Stimulated activated memory B cell treated with anti-CD40 and anti-IgM and Interleukin-4, amounts not matched to agents 10 μg/mL and 1 μg/mL and 100 μg/mL, for 72 hours (primary cell): Measurements from ENCODE around the gene MT1F.

Experiments
- ATAC-seq: fragments of 150-1000 bp; cut with Tn5 transposase; 2 replicates; pipeline ENCODE4 v1.10.0; 2021
- H3K27ac Mint-ChIP-seq: one replicate; pipeline ENCODE4 v1.8.0; 2022; ENCODE audit warnings: mild to moderate bottlenecking, mixed read lengths
- H3K27me3 Mint-ChIP-seq: one replicate; pipeline ENCODE4 v1.8.0; 2022; ENCODE audit warnings: mixed read lengths
- H3K36me3 Mint-ChIP-seq: one replicate; pipeline ENCODE4 v1.8.0; 2022; ENCODE audit warnings: mixed read lengths
- H3K4me1 Mint-ChIP-seq: one replicate; pipeline ENCODE4 v1.8.0; 2022; ENCODE audit warnings: mixed read lengths
- H3K4me3 Mint-ChIP-seq: one replicate; pipeline ENCODE4 v1.8.0; 2022; ENCODE audit warnings: mild to moderate bottlenecking, moderate library complexity, mixed read lengths
- H3K9me3 Mint-ChIP-seq: one replicate; pipeline ENCODE4 v1.8.0; 2022; ENCODE audit warnings: mixed read lengths

The MT1F gene

GRCh38 chr16:56684256-56684925 lies 26.6 kb downstream of the MT1F start:
- Mint-ChIP-seq H3K4me3 (no peak overlapping the region), H3K27ac (no peak overlapping the region), H3K27me3 (peaks cover 44% of the 10 kb centered on the region), H3K4me1 (peaks cover 16% of the 10 kb centered on the region), H3K36me3 (no peaks in the 10 kb centered on the region), H3K9me3 (peaks cover 3% of the 10 kb centered on the region)
- ATAC-seq: no peak

- Mint-ChIP-seq H3K4me1 (peaks cover 16% of the 10 kb centered on the region), H3K27ac (no peak overlapping the region), H3K36me3 (no peaks in the 10 kb centered on the region), H3K4me3 (no peak overlapping the region), H3K27me3 (peaks cover 50% of the 10 kb centered on the region), H3K9me3 (peaks cover 3% of the 10 kb centered on the region)
- no peak for ATAC-seq
These were observed 27.3 kb downstream of the MT1F start for GRCh38 chr16:56684926-56685590.

GRCh38 chr16:56686758-56687157 lies 29.0 kb downstream of the MT1F start:
- no peak for ATAC-seq
- Mint-ChIP-seq H3K36me3 (no peaks in the 10 kb centered on the region), H3K4me3 (no peak overlapping the region), H3K27ac (no peak overlapping the region), H3K4me1 (peaks cover 10% of the 10 kb centered on the region), H3K9me3 (peaks cover 8% of the 10 kb centered on the region), H3K27me3 (peaks cover 60% of the 10 kb centered on the region)

- H3K4me1 Mint-ChIP-seq: no peaks in the 10 kb centered on the region
- H3K27me3 Mint-ChIP-seq: peaks cover 56% of the 10 kb centered on the region
- no peaks in the 10 kb centered on the region for H3K36me3 Mint-ChIP-seq
- H3K27ac Mint-ChIP-seq: no peak overlapping the region
- ATAC-seq: no peak
- no peak overlapping the region for H3K4me3 Mint-ChIP-seq
- peaks cover 8% of the 10 kb centered on the region for H3K9me3 Mint-ChIP-seq
These were observed 31.0 kb downstream of the MT1F start for GRCh38 chr16:56688762-56689161.

DNA sequence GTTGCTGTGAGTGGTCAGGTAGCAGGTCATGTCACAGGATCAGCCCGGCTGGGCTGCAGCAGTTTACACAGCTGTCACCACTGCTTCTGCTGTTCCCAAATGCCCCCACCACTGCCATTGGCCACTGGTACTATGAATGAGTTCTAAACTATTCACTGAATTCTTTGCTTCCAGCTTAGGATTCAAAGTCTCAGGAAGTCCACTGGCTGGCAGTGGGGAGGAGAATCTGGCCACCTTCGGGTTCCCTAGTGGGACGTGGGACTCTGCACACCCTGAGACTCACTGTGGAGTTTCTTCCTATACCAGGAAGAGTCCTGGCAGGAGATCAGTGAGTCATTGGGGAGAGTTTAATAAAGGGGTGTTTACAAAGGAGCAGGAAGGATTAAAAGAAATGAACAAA lies 31.4 kb downstream of the MT1F start:
- no peaks in the 10 kb centered on the region for H3K4me1 Mint-ChIP-seq
- H3K27ac Mint-ChIP-seq: no peak overlapping the region

GRCh38 chr16:56690420-56691122 lies 32.8 kb downstream of the MT1F start:
- no peaks in the 10 kb centered on the region for H3K36me3 Mint-ChIP-seq
- peaks cover 8% of the 10 kb centered on the region for H3K9me3 Mint-ChIP-seq
- peaks cover 42% of the 10 kb centered on the region for H3K27me3 Mint-ChIP-seq
- no peak for ATAC-seq
- H3K4me3 Mint-ChIP-seq: no peak overlapping the region
- no peak overlapping the region for H3K27ac Mint-ChIP-seq
- no peaks in the 10 kb centered on the region for H3K4me1 Mint-ChIP-seq

More for the DNA sequence above, 31.4 kb downstream of the MT1F start:
- H3K27me3 Mint-ChIP-seq: peaks cover 52% of the 10 kb centered on the region
- no peak overlapping the region for H3K4me3 Mint-ChIP-seq
- H3K9me3 Mint-ChIP-seq: peaks cover 8% of the 10 kb centered on the region
- no peak for ATAC-seq
- no peaks in the 10 kb centered on the region for H3K36me3 Mint-ChIP-seq

- no peak for ATAC-seq
- Mint-ChIP-seq H3K4me1 (no peaks in the 10 kb centered on the region), H3K36me3 (no peaks in the 10 kb centered on the region), H3K9me3 (peaks cover 6% of the 10 kb centered on the region), H3K4me3 (no peak overlapping the region), H3K27ac (no peak overlapping the region), H3K27me3 (peaks cover 32% of the 10 kb centered on the region)
These were observed 34.1 kb downstream of the MT1F start for GRCh38 chr16:56691885-56692284.

GRCh38 chr16:56695246-56695645 lies 37.5 kb downstream of the MT1F start:
- Mint-ChIP-seq H3K4me3 (no peak overlapping the region), H3K9me3 (peaks cover 9% of the 10 kb centered on the region), H3K27ac (no peak overlapping the region)

DNA sequence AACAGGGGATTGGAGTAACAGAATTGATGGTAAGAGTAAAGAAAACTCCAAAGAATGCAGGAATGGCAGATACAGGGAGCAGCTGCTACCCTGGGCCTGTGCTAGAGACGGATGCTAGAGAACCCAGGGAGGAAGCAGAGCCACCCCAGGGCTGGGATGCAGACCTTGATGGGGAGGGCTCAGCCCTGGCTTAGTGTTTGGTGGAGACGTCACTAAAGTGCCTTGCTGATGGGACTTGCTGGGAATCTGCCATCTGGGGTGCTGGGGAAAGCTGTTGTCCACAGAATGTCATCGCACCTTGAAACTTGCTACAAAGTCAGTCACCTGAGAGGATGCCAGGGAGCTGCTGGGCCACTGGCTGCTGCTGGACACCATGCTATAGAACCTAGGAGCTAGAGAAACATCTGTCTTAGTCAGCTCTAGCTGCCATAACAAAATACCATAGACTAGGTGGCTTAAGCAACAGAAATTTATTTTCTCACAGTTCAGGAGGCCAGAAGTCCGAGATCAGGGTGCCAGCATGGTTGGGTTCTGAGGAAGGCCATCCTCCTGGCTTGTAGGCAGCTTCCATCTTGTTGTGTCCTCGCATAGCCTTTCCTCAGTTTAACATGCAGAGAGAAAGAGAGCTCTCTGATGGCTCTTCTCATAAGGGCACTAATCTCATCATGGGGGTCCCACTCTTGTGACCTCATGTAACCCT lies 39.8 kb downstream of the MT1F start:
- H3K4me1 Mint-ChIP-seq: no peaks in the 10 kb centered on the region
- peaks cover 8% of the 10 kb centered on the region for H3K27me3 Mint-ChIP-seq
- peaks cover 4% of the 10 kb centered on the region for H3K36me3 Mint-ChIP-seq
- ATAC-seq: no peak
- H3K27ac Mint-ChIP-seq: no peak overlapping the region
- H3K9me3 Mint-ChIP-seq: peaks cover 4% of the 10 kb centered on the region
- no peak overlapping the region for H3K4me3 Mint-ChIP-seq

More at GRCh38 chr16:56695246-56695645, 37.5 kb downstream of the MT1F start:
- Mint-ChIP-seq H3K36me3 (peaks cover 4% of the 10 kb centered on the region), H3K4me1 (no peaks in the 10 kb centered on the region), H3K27me3 (peaks cover 16% of the 10 kb centered on the region)
- no peak for ATAC-seq

GRCh38 chr16:56700195-56700594 lies 42.4 kb downstream of the MT1F start:
- Mint-ChIP-seq H3K36me3 (peaks cover 4% of the 10 kb centered on the region), H3K27me3 (peaks cover 8% of the 10 kb centered on the region), H3K27ac (no peak overlapping the region), H3K4me3 (no peak overlapping the region), H3K4me1 (no peaks in the 10 kb centered on the region), H3K9me3 (peaks cover 4% of the 10 kb centered on the region)
- no peak for ATAC-seq

DNA sequence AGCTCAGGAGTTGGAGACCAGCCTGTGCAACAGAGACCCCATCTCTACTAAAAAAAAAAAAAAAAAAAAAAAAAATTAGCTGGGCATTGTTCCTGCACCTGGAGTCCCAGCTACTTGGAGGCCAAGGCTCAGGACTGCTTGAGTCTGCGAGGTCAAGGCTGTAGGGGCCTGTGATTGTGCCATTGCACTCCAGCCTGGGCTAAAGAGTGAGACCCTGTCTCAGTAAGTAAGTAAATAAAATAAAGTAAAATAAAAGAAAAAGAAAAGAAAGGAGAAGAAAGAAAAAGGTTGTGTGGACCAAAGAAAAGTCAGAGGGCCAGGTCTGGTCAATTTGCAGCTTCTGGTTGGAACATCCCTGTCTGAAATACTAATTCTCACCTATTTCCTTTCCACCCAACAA lies 42.9 kb downstream of the MT1F start:
- no peak overlapping the region for H3K4me3 Mint-ChIP-seq
- peaks cover 4% of the 10 kb centered on the region for H3K36me3 Mint-ChIP-seq
- H3K27me3 Mint-ChIP-seq: peaks cover 8% of the 10 kb centered on the region
- no peak for ATAC-seq
- H3K9me3 Mint-ChIP-seq: peaks cover 4% of the 10 kb centered on the region
- no peaks in the 10 kb centered on the region for H3K4me1 Mint-ChIP-seq
- H3K27ac Mint-ChIP-seq: no peak overlapping the region

GRCh38 chr16:56701534-56701933 lies 43.8 kb downstream of the MT1F start:
- Mint-ChIP-seq H3K4me3 (no peak overlapping the region), H3K27ac (peak overlapping the region; percentile 12)

DNA sequence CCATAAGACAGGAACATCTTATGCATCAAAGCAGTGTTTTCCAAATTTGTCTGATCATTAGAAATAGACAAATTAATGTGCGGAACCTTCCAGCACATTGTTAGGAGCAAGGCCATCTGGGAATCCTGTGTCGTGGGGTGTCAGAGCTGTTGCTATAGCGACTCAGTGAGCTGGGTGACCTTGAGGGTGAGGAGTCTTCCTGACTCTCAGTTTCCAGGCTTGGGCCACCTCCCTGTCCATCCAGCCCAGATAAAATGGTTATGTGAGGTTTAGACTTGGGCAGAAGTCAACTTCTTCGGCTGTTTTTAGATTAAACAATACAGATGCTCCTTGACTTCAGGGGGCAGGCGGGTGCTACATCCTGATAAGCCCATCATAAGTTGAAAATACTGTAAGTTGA lies 45.1 kb downstream of the MT1F start:
- H3K4me3 Mint-ChIP-seq: no peak overlapping the region
- ATAC-seq: no peak
- H3K27me3 Mint-ChIP-seq: no peaks in the 10 kb centered on the region
- H3K27ac Mint-ChIP-seq: no peak overlapping the region
- H3K36me3 Mint-ChIP-seq: no peaks in the 10 kb centered on the region
- no peaks in the 10 kb centered on the region for H3K4me1 Mint-ChIP-seq
- no peaks in the 10 kb centered on the region for H3K9me3 Mint-ChIP-seq

More at GRCh38 chr16:56701534-56701933, 43.8 kb downstream of the MT1F start:
- no peak for ATAC-seq
- Mint-ChIP-seq H3K4me1 (no peaks in the 10 kb centered on the region), H3K9me3 (peaks cover 4% of the 10 kb centered on the region), H3K27me3 (peaks cover 8% of the 10 kb centered on the region), H3K36me3 (peaks cover 4% of the 10 kb centered on the region)
